ENCODE data around the gene SETD1A.

The SETD1A gene

DNA sequence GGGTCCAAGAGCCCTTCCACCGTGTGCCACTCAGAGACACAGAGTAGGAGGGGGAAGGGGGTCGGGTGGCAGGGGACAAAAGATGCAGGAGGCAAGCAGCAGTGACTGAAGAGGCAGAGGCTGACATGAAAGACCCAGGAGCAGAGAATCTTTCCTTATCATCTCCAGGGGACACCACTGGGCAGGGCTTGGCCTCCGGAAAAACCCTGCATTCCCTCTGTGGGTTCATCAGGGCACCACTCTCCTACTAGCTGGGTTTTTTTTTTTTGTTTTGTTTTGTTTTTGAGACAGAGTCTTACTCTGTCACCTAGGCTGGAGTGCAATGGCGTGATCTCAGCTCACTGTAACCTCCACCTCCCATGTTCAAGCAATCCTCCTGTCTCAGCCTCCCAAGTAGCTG is 73.7 kb downstream of the SETD1A start:
- no peak for DNase-seq (ENCODE audit: low read depth in 1 of 2, low spot score in 1 of 2)
- H3K27me3 ChIP-seq (ENCODE audit: insufficient read depth, poor library complexity, severe bottlenecking), result no peaks in the 10 kb centered on the region
- no peak overlapping the region for H3K4me3 ChIP-seq (replicated peaks; ENCODE audit: insufficient read depth, low read length)
- TF ChIP-seq GABPA (IDR thresholded peaks at IDR 0.05; ENCODE audit: low read depth) (no peak), SPI1 (IDR thresholded peaks at IDR 0.05; ENCODE audit: borderline replicate concordance, low read depth) (no peak), REST (IDR thresholded peaks at IDR 0.05; ENCODE audit: insufficient replicate concordance, low read depth) (no peak), POLR2AphosphoS5 (IDR thresholded peaks at IDR 0.05; ENCODE audit: low read depth) (no peak), CTCF (IDR thresholded peaks at IDR 0.05; ENCODE audit: insufficient read depth, low read length) (no peak)
- no peak overlapping the region for H3K27ac ChIP-seq (replicated peaks)

DNA sequence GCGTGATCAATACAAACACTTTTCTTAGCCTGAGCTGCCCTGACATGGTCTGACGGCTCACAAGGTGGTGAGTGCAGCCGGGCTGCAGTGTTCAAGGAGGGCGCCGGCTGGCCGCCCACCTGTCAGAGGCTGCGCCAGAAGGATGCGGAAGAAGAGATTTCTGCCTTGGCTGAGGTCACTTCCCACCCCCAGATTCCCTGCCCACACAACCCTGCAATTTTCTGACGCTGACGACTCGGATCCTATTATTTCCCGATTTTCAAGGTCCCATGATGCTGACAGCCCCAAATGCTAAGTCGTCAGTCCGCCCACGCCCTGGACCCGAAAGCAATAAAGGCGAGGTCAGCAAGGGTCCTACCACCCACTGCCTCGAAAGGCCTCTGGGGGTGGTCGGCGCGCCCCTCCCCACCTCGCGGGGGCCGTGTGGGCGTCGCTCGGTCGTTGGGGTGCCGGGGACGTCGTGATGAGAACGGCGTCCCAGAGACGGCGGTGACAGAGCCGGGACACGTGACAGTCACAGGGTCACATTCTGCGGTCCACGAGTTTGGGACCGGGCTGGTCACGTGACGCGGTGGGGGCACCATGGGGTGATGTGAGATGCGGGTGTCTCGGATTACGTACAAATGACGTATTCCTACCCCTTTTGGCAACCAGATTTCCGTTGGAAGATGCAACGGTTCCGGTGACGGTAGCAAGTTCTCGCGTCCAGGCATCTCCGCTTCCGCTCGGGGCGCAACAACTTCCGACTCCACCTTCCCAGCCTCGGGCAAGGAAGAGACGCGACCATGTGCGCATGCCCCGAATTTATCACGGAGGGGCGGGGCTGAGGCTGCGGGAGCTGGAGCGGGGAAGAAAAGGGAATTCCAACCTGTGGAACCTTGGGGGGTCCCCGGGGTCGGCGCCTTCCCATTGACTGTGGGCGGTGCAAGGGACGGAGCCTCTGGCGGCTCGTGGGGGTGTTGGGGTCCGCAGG is 75.5 kb downstream of the SETD1A start, which contains the start of gene STX4:
STX4 (plus strand) TSS at position 823 of the 973 bp plus-strand sequence. CDS start 248 bp downstream, outside the sequence.
- H3K27ac ChIP-seq (replicated peaks), result peak within 1 kb of the TSS; percentile 82
- TF ChIP-seq GABPA (IDR thresholded peaks at IDR 0.05; ENCODE audit: low read depth), result peak; percentile 99
- peak; percentile 69 for TF ChIP-seq POLR2AphosphoS5 (IDR thresholded peaks at IDR 0.05; ENCODE audit: low read depth)
- TF ChIP-seq REST (IDR thresholded peaks at IDR 0.05; ENCODE audit: insufficient replicate concordance, low read depth), result no peak
- DNase-seq (ENCODE audit: low read depth in 1 of 2, low spot score in 1 of 2), result peak; percentile 99 to 100
- H3K27me3 ChIP-seq (ENCODE audit: insufficient read depth, poor library complexity, severe bottlenecking), result no peaks in the 10 kb centered on the region
- peak within 1 kb of the TSS; percentile 96 for H3K4me3 ChIP-seq (replicated peaks; ENCODE audit: insufficient read depth, low read length)

DNA sequence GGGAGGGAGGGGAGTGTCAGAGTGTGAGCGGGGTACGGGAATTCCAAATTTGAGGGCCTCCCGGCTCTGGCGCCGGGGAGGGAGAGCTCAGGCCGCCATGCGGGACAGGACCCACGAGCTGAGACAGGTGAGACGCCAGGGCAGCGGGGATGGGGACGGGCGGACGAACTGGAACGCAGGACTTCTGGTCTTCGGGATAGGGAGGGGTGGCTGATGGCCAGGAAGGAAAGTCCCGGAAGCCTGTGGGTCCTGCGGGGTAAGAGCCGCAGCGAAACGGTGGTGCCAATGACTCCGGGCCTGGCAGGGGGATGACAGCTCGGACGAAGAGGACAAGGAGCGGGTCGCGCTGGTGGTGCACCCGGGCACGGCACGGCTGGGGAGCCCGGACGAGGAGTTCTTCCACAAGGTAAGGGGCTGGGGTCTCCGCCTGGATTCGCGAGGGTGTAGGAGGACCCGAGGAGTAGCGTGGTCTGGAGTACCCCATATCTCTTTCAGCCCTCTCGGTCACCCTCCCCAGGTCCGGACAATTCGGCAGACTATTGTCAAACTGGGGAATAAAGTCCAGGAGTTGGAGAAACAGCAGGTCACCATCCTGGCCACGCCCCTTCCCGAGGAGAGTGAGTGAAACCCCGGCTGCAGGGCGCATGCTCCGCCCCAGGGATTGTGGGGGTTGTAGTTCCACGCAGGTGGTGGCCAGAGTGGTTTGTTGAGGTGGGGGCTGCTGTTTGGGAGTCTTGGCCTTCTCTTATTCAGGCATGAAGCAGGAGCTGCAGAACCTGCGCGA is 76.3 kb downstream of the SETD1A start:
- no peak for TF ChIP-seq GABPA (IDR thresholded peaks at IDR 0.05; ENCODE audit: low read depth)
- TF ChIP-seq REST (IDR thresholded peaks at IDR 0.05; ENCODE audit: insufficient replicate concordance, low read depth), result no peak
- TF ChIP-seq SPI1 (IDR thresholded peaks at IDR 0.05; ENCODE audit: borderline replicate concordance, low read depth), result no peak
- TF ChIP-seq CTCF (IDR thresholded peaks at IDR 0.05; ENCODE audit: insufficient read depth, low read length), result no peak
- TF ChIP-seq POLR2AphosphoS5 (IDR thresholded peaks at IDR 0.05; ENCODE audit: low read depth), result no peak
- peak overlapping the region; percentile 82 for H3K27ac ChIP-seq (replicated peaks)
- H3K4me3 ChIP-seq (replicated peaks; ENCODE audit: insufficient read depth, low read length), result peak overlapping the region; percentile 96
- peak; percentile 61 to 84 for DNase-seq (ENCODE audit: low read depth in 1 of 2, low spot score in 1 of 2)
- H3K27me3 ChIP-seq (ENCODE audit: insufficient read depth, poor library complexity, severe bottlenecking), result no peaks in the 10 kb centered on the region
